B cell (primary cell): ENCODE data around the gene TTL. TPM values are rescaled to one million over a fixed set of nuclear protein-coding genes. Genes with fewer than 3 reads are reported as not detected.

Experiments
- ATAC-seq: fragments of 200-7000 bp; cut with Tn5 transposase; one replicate; pipeline ENCODE4 v1.10.0; 2021; ENCODE audit warnings: low read depth, mild to moderate bottlenecking, moderate number of reproducible peaks, moderate library complexity
- CTCF ChIA-PET: fragments of 350-600 bp; sonication (Branson Sonifier 250); formaldehyde crosslinking; loops from one replicate; lab custom pipeline; 2021; ENCODE audit warnings: antibody characterized with exemption, inconsistent platforms; lab: Charles Lee
- POLR2A ChIA-PET: fragments of 350-600 bp; sonication (Branson Sonifier 250); formaldehyde crosslinking; loops from one replicate; lab custom pipeline; 2021; ENCODE audit warnings: antibody characterized with exemption; lab: Charles Lee
- DNase-seq: peaks from one replicate; pipeline ENCODE4 v3.0.0; 2013
- H2AFZ ChIP-seq: 2 replicates; pipeline ENCODE4 v1.6.1; 2012; ENCODE audit warnings: mild to moderate bottlenecking, low read depth, low read length; ENCODE audit not compliant: insufficient read depth, poor library complexity, severe bottlenecking
- H3K27ac ChIP-seq, 2 donors: 1 replicate in 1 of 2; 2 replicates in 1 of 2; pipeline ENCODE4 v1.5.1; 2012 to 2013; ENCODE audit warnings: low read length in 2 of 2, mild to moderate bottlenecking in 2 of 2, moderate library complexity in 1 of 2
- H3K27me3 ChIP-seq, 4 experiments: fragments of 200-600 bp in 1 of 4; sonication (generic) in 1 of 4; replicated peaks in 1 of 4; 1 replicate in 2 of 4; 2 replicates in 2 of 4; pipeline versions ENCODE4 v1.6.1 to v1.7.0; 2013 to 2016; ENCODE audit warnings: low read length in 3 of 4, mild to moderate bottlenecking in 2 of 4, mixed read lengths in 1 of 4, moderate library complexity in 1 of 4; ENCODE audit not compliant: insufficient read depth in 4 of 4, control insufficient read depth in 3 of 4; ENCODE audit errors: control extremely low read depth in 1 of 4
- H3K36me3 ChIP-seq, 2 experiments: replicated peaks in 1 of 2; 1 replicate in 1 of 2; 2 replicates in 1 of 2; pipeline versions ENCODE4 v1.6.1 to v1.7.1; 2013; ENCODE audit warnings: low read length in 1 of 2; ENCODE audit not compliant: insufficient read depth in 2 of 2, control insufficient read depth in 1 of 2; ENCODE audit errors: control extremely low read depth in 1 of 2, extremely low read depth in 1 of 2
- H3K4me1 ChIP-seq, 2 donors: fragments of 200-600 bp in 1 of 2; sonication (generic) in 1 of 2; 1 replicate in 1 of 2; 2 replicates in 1 of 2; pipeline versions ENCODE4 v1.5.1 to v1.6.1; 2013 to 2017; ENCODE audit warnings: low read length in 2 of 2; ENCODE audit not compliant: control insufficient read depth in 2 of 2, insufficient read depth in 2 of 2
- H3K4me2 ChIP-seq: replicated peaks from 2 replicates; pipeline ENCODE3; 2012; ENCODE audit warnings: mild to moderate bottlenecking, low read depth, low read length; ENCODE audit not compliant: poor library complexity, severe bottlenecking
- H3K4me3 ChIP-seq, 5 experiments: fragments of 200-600 bp in 1 of 5; sonication (generic) in 1 of 5; 1 replicate in 3 of 5; 2 replicates in 2 of 5; pipeline versions ENCODE4 v1.5.1 to v1.7.0; 2011 to 2016; ENCODE audit warnings: low read length in 4 of 5, mild to moderate bottlenecking in 4 of 5, low read depth in 2 of 5, control low read depth in 1 of 5, moderate library complexity in 1 of 5; ENCODE audit not compliant: insufficient read depth in 1 of 5; ENCODE audit errors: control extremely low read depth in 1 of 5, extremely low read depth in 1 of 5
- H3K79me2 ChIP-seq: fragments of 200-600 bp; sonication (generic); one replicate; pipeline ENCODE4 v1.6.0; 2016; ENCODE audit warnings: low read length; ENCODE audit not compliant: control insufficient read depth, insufficient read depth
- H3K9ac ChIP-seq: fragments of 200-600 bp; sonication (generic); 2 replicates; pipeline ENCODE4 v1.6.1; 2017; ENCODE audit warnings: mild to moderate bottlenecking, low read length, moderate library complexity
- H3K9me3 ChIP-seq, 3 donors: one replicate each; pipeline versions ENCODE4 v1.6.1 to v1.7.1; 2013; ENCODE audit warnings: low read length in 2 of 3; ENCODE audit not compliant: control insufficient read depth in 2 of 3, insufficient read depth in 1 of 3; ENCODE audit errors: control extremely low read depth in 1 of 3
- H4K20me1 ChIP-seq: 2 replicates; pipeline ENCODE4 v1.6.0; 2012; ENCODE audit warnings: mild to moderate bottlenecking, low read length; ENCODE audit not compliant: insufficient read depth, control insufficient read depth, poor library complexity, severe bottlenecking
- H3K27ac Mint-ChIP-seq: one replicate; pipeline ENCODE4 v1.8.0; 2021; ENCODE audit warnings: mixed read lengths
- H3K27me3 Mint-ChIP-seq: one replicate; pipeline ENCODE4 v1.8.0; 2021; ENCODE audit warnings: mixed read lengths
- H3K4me1 Mint-ChIP-seq: one replicate; pipeline ENCODE4 v1.8.0; 2021; ENCODE audit warnings: mixed read lengths
- H3K4me3 Mint-ChIP-seq: one replicate; pipeline ENCODE4 v1.8.0; 2021; ENCODE audit warnings: mixed read lengths
- H3K9me3 Mint-ChIP-seq: one replicate; pipeline ENCODE4 v1.8.0; 2022; ENCODE audit warnings: mixed read lengths; ENCODE audit not compliant: insufficient read depth
- CTCF ChIP-seq: fragments of 200-600 bp; IDR thresholded peaks from one replicate; pipeline ENCODE4 v1.8.0; 2022; ENCODE audit warnings: antibody characterized with exemption, mild to moderate bottlenecking
- EZH2 ChIP-seq: IDR thresholded peaks from 2 replicates; pipeline ENCODE4 v1.6.1; 2012; ENCODE audit warnings: borderline replicate concordance, low read depth, mild to moderate bottlenecking, moderate library complexity, low read length; ENCODE audit not compliant: insufficient read depth, poor library complexity, severe bottlenecking
- WGBS: methylation state at CpG from one replicate; pipeline ENCODE4 v1.1.5; 2013; ENCODE audit warnings: missing lambda C conversion rate; ENCODE audit not compliant: insufficient coverage; 5-methylcytosine and 5-hydroxymethylcytosine counted together
- intact Hi-C: fragments of 100-400 bp; cut with micrococcal nuclease; formaldehyde crosslinking; loops from one replicate; pipeline ENCODE4 v1.10.0; 2022
- polyA plus RNA-seq: library from polyadenylated mRNA; depleted of rRNA; stranded (reverse); fragments of >200 nt; gene quantifications from 2 replicates; pipeline ENCODE4 v1.2.3, GENCODE V29; 2012
- total RNA-seq, 2 donors: library from RNA; stranded (reverse); fragments of 120-200 nt in 1 of 2; gene quantifications; 1 replicate in 1 of 2; 2 replicates in 1 of 2; pipeline versions ENCODE4 v1.2.3 to v1.2.4, GENCODE V29; 2013 to 2022

The TTL gene
- total and polyA plus RNA-seq, 2 donors (not counting 1 experiment from before 2014, with no cell fraction given): 9.5 to 31.4 TPM

- Histone ChIP-seq H3K9me3 (no peaks in the 10 kb centered on the region), H3K9ac (no peak overlapping the region), H3K79me2 (peaks cover 23% of the 10 kb centered on the region), H3K27me3 (no peaks in the 10 kb centered on the region), H3K4me1 (peaks cover 15 to 18% of the 10 kb centered on the region in 2 donors), H3K4me3 (no peak overlapping the region), H4K20me1 (no peaks in the 10 kb centered on the region), H2AFZ (no peak overlapping the region), H3K27ac (no peak overlapping the region), H3K36me3 (no peaks in the 10 kb centered on the region), H3K4me2 (no peak overlapping the region)
- no CpG with 5 or more reads among the region's 2 CpGs for WGBS
- Mint-ChIP-seq H3K9me3 (no peaks in the 10 kb centered on the region), H3K4me3 (no peak overlapping the region), H3K27me3 (no peaks in the 10 kb centered on the region), H3K4me1 (peaks cover 11% of the 10 kb centered on the region), H3K27ac (no peak overlapping the region)
- CTCF ChIA-PET: interaction anchor here (1.3 kb wide), 1 partner anchor 11 kb away, joined by 3 read pairs; no protein-coding TSS in a partner anchor
- intact Hi-C loops: no loop called here
- ATAC-seq (no peak), DNase-seq (no peak)
- POLR2A ChIA-PET: no interaction called here
- TF ChIP-seq EZH2 (no peak), CTCF (no peak)
Measured at GRCh38 chr2:112539306-112539705, 57.4 kb downstream of the TTL start.

DNA sequence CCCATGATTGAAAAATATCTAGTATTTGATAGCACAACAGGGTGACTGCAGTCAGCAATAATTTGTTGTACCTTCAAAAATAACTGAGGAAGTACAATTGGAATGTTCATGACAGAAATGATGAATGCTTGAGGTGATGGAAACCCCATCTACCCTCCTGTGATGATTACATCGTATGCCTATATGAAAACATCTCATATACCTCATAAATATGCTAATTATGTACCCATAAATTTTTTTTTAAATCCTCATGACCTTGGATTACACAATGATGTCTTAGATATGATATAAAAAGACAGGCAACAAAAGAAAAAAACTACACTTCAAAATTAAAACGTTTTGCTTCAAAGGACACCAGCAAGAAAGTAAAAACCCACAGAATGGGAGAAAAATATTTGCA is 59.0 kb downstream of the TTL start:
- H4K20me1 ChIP-seq: no peaks in the 10 kb centered on the region
- Mint-ChIP-seq H3K4me3 (no peak overlapping the region), H3K27me3 (no peaks in the 10 kb centered on the region), H3K4me1 (peaks cover 15% of the 10 kb centered on the region), H3K27ac (no peak overlapping the region), H3K9me3 (no peaks in the 10 kb centered on the region)
- TF ChIP-seq EZH2 (no peak), CTCF (no peak)
- ATAC-seq: no peak
- intact Hi-C loops: loop anchor here (1.0 to 5.0 kb wide), 2 partner anchors 264 to 485 kb away; partner anchors contain the start of gene ZC3H6
- POLR2A ChIA-PET: no interaction called here
- peaks cover 15 to 18% of the 10 kb centered on the region in 2 donors for H3K4me1 ChIP-seq
- no CpG with 5 or more reads among the region's 2 CpGs for WGBS
- peak overlapping the region; percentile 98 for H2AFZ ChIP-seq
- H3K9ac ChIP-seq: peak overlapping the region; percentile 93
- peaks cover 37% of the 10 kb centered on the region for H3K79me2 ChIP-seq
- H3K27me3 ChIP-seq: no peaks in the 10 kb centered on the region
- H3K9me3 ChIP-seq: no peaks in the 10 kb centered on the region
- CTCF ChIA-PET: interaction anchor here (0.8 to 0.9 kb wide), 4 partner anchors 40 to 282 kb away, joined by 3 to 4 read pairs (median 3); no protein-coding TSS in a partner anchor
- no peak for DNase-seq
- peak overlapping the region; percentile 85 to 94 for H3K27ac ChIP-seq
- H3K36me3 ChIP-seq: peaks cover 0 to 2% of the 10 kb centered on the region in 2 experiments
- peak overlapping the region; percentile 91 for H3K4me2 ChIP-seq
- peak overlapping the region in 4 of 5 experiments; percentile 65 to 99 (median 95) for H3K4me3 ChIP-seq
